ENCODE data around the gene RRAS2. TPM values are rescaled to one million over a fixed set of nuclear protein-coding genes. Genes with fewer than 3 reads are reported as not detected.

RRAS2 gene
- polyA plus RNA-seq, 1 of the 3 experiments (the other 2 are of a cell fraction) = 53.3 TPM

GRCh38 chr11:14235701-14236100 is 123.3 kb downstream of the RRAS2 start:
- 18% methylated on average over 1 of the region's 1 CpG for WGBS (ENCODE audit: low lambda C conversion rate)
- no peak overlapping the region for H3K9ac ChIP-seq

GRCh38 chr11:14234446-14234845 is 124.5 kb downstream of the RRAS2 start:
- H3K4me1 ChIP-seq (ENCODE audit: control insufficient read depth in 1 of 2, insufficient read depth in 2 of 2, low read depth in 1 of 2, low read length in 1 of 2) = no peaks in the 10 kb centered on the region; a peak in 1 of 4 replicates
- 63% methylated on average over 6 of the region's 6 CpGs for WGBS (ENCODE audit: low lambda C conversion rate)
- H3K27me3 ChIP-seq (ENCODE audit: insufficient read depth) = peaks cover 9% of the 10 kb centered on the region; the same call in 1 of the 2 replicates
- ChIA-PET POLR2A (interaction anchor here (1.0 kb wide), 1 partner anchor 137 kb away, joined by 3 read pairs; no protein-coding TSS in a partner anchor), CTCF (no interaction called here)
- H4K20me1 ChIP-seq (ENCODE audit: insufficient read depth) = no peaks in the 10 kb centered on the region
- no peaks in the 10 kb centered on the region for H3F3A ChIP-seq (replicated peaks; ENCODE audit: insufficient read depth)
- no peak overlapping the region for H2AFZ ChIP-seq (ENCODE audit: low read depth)
- no peak overlapping the region for H3K27ac ChIP-seq (ENCODE audit: low read depth in 2 of 2, low read length in 1 of 2)
- no peak overlapping the region for H3K9ac ChIP-seq
- H3K79me2 ChIP-seq (ENCODE audit: insufficient read depth) = no peaks in the 10 kb centered on the region
- no peaks in the 10 kb centered on the region for H3K9me2 ChIP-seq
- H3K4me2 ChIP-seq = no peak overlapping the region
- H3K4me3 ChIP-seq (ENCODE audit: low read depth in 2 of 2, low read length in 1 of 2) = no peak overlapping the region
- H3K9me3 ChIP-seq = no peaks in the 10 kb centered on the region
- no peak for DNase-seq
- TF ChIP-seq NRF1 (IDR thresholded peaks at IDR 0.05; ENCODE audit: low read depth, low read length) (no peak), PBX3 (IDR thresholded peaks at IDR 0.05) (no peak), MXI1 (IDR thresholded peaks at IDR 0.05; ENCODE audit: low read depth, low read length) (no peak), FOXM1 (IDR thresholded peaks at IDR 0.05; ENCODE audit: low read depth) (no peak), EP300 (IDR thresholded peaks at IDR 0.05; ENCODE audit: borderline replicate concordance in 1 of 2, low read depth in 1 of 2, low read length in 1 of 2) (no peak), FOXJ3 (CRISPR knock-in tag; IDR thresholded peaks at IDR 0.05) (no peak), REST (IDR thresholded peaks at IDR 0.05; ENCODE audit: low read depth, low read length) (no peak), FOSL2 (IDR thresholded peaks at IDR 0.05; ENCODE audit: borderline replicate concordance, low read depth) (no peak), JUND (IDR thresholded peaks at IDR 0.05) (no peak), ELF1 (IDR thresholded peaks at IDR 0.05) (no peak), RCOR1 (IDR thresholded peaks at IDR 0.05; ENCODE audit: low read length) (no peak)
- TF ChIP-seq, protein P1, sequence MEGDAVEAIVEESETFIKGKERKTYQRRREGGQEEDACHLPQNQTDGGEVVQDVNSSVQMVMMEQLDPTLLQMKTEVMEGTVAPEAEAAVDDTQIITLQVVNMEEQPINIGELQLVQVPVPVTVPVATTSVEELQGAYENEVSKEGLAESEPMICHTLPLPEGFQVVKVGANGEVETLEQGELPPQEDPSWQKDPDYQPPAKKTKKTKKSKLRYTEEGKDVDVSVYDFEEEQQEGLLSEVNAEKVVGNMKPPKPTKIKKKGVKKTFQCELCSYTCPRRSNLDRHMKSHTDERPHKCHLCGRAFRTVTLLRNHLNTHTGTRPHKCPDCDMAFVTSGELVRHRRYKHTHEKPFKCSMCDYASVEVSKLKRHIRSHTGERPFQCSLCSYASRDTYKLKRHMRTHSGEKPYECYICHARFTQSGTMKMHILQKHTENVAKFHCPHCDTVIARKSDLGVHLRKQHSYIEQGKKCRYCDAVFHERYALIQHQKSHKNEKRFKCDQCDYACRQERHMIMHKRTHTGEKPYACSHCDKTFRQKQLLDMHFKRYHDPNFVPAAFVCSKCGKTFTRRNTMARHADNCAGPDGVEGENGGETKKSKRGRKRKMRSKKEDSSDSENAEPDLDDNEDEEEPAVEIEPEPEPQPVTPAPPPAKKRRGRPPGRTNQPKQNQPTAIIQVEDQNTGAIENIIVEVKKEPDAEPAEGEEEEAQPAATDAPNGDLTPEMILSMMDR (IDR thresholded peaks at IDR 0.05) = no peak
- H3K36me3 ChIP-seq (replicated peaks in 1 of 2; ENCODE audit: control insufficient read depth in 1 of 2, insufficient read depth in 2 of 2, low read length in 1 of 2) = no peaks in the 10 kb centered on the region

More at GRCh38 chr11:14235701-14236100, 123.3 kb downstream of the RRAS2 start:
- no peaks in the 10 kb centered on the region for H3K9me2 ChIP-seq
- H3K4me1 ChIP-seq (ENCODE audit: control insufficient read depth in 1 of 2, insufficient read depth in 2 of 2, low read depth in 1 of 2, low read length in 1 of 2) = no peaks in the 10 kb centered on the region; a peak in 1 of 4 replicates
- ChIA-PET POLR2A (no interaction called here), CTCF (no interaction called here)
- H3K27ac ChIP-seq (ENCODE audit: low read depth in 2 of 2, low read length in 1 of 2) = no peak overlapping the region
- H3K79me2 ChIP-seq (ENCODE audit: insufficient read depth) = no peaks in the 10 kb centered on the region
- no peaks in the 10 kb centered on the region for H3K36me3 ChIP-seq (replicated peaks in 1 of 2; ENCODE audit: control insufficient read depth in 1 of 2, insufficient read depth in 2 of 2, low read length in 1 of 2)
- no peaks in the 10 kb centered on the region for H3K9me3 ChIP-seq
- H4K20me1 ChIP-seq (ENCODE audit: insufficient read depth) = no peaks in the 10 kb centered on the region
- peaks cover 9% of the 10 kb centered on the region; the same call in 1 of the 2 replicates for H3K27me3 ChIP-seq (ENCODE audit: insufficient read depth)
- H3F3A ChIP-seq (replicated peaks; ENCODE audit: insufficient read depth) = no peaks in the 10 kb centered on the region
- DNase-seq = no peak
- no peak overlapping the region for H3K4me3 ChIP-seq (ENCODE audit: low read depth in 2 of 2, low read length in 1 of 2)
- no peak overlapping the region for H3K4me2 ChIP-seq
- TF ChIP-seq RFX5 (IDR thresholded peaks at IDR 0.05; ENCODE audit: low read length) = no peak
- TF ChIP-seq, protein P2, sequence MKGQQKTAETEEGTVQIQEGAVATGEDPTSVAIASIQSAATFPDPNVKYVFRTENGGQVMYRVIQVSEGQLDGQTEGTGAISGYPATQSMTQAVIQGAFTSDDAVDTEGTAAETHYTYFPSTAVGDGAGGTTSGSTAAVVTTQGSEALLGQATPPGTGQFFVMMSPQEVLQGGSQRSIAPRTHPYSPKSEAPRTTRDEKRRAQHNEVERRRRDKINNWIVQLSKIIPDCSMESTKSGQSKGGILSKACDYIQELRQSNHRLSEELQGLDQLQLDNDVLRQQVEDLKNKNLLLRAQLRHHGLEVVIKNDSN (IDR thresholded peaks at IDR 0.05; ENCODE audit: borderline replicate concordance, low read depth) = no peak
- TF ChIP-seq, protein P1 (IDR thresholded peaks at IDR 0.05) = no peak
- TF ChIP-seq ELF1 (IDR thresholded peaks at IDR 0.05) = no peak
- no peak overlapping the region for H2AFZ ChIP-seq (ENCODE audit: low read depth)

Measured in SK-N-SH (cell line).